Measurements from ENCODE around the gene PTPRN2.

Gene PTPRN2

GRCh38 chr7:157979636-157980340, 607.8 kb downstream of the PTPRN2 start:
- Histone ChIP-seq H3K4ac (ENCODE audit: low read depth, low read length) (no peak overlapping the region), H3K18ac (ENCODE audit: low read length) (no peak overlapping the region), H3K79me2 (ENCODE audit: control insufficient read depth, insufficient read depth, low read length) (no peaks in the 10 kb centered on the region), H2AK5ac (ENCODE audit: low read length) (no peak overlapping the region), H3K4me3 (ENCODE audit: low read length) (no peak overlapping the region), H3K56ac (ENCODE audit: low read length) (no peak overlapping the region), H2BK120ac (ENCODE audit: low read depth, low read length) (no peak overlapping the region), H3K36me3 (ENCODE audit: control insufficient read depth, insufficient read depth, low read length) (no peaks in the 10 kb centered on the region), H3K9ac (ENCODE audit: low read length) (no peak overlapping the region), H3K27me3 (ENCODE audit: insufficient read depth, low read length, poor library complexity) (no peaks in the 10 kb centered on the region), H3K4me2 (ENCODE audit: low read length) (no peak overlapping the region), H2BK5ac (ENCODE audit: low read length) (no peak overlapping the region), H3K79me1 (ENCODE audit: low read length) (no peaks in the 10 kb centered on the region), H4K5ac (ENCODE audit: low read length) (no peak overlapping the region), H2BK15ac (replicated peaks; ENCODE audit: low read depth) (no peak overlapping the region), H3K4me1 (ENCODE audit: control insufficient read depth, low read depth, low read length) (no peaks in the 10 kb centered on the region), H4K8ac (ENCODE audit: low read depth, low read length) (no peak overlapping the region), H3K23ac (ENCODE audit: low read length) (no peak overlapping the region), H3K27ac (ENCODE audit: low read depth, low read length) (no peak overlapping the region)
- DNase-seq = no peak
- WGBS (ENCODE audit: extremely low coverage, insufficient coverage, low lambda C conversion rate) = no CpG with 5 or more reads among the region's 14 CpGs

DNA sequence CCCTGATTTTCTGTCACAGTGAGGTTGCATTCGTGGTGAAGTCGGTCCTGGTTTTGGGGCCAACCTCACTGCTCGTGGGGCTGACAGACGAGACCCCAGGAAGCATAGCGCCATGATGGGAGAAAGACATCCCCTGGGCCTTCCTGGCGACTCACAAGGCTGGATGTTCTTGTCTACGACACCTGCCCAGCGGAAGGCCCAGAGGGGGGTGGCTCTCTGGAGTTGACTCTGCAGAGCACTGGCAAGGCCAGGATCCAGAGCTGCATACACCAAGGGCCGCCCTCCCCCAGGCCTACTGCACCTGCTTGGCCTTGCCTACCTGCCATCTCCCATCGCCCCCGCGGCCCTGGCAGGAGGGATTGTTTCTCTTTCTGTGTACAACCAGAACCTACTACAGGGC, 608.9 kb downstream of the PTPRN2 start:
- Histone ChIP-seq H4K8ac (ENCODE audit: low read depth, low read length) (no peak overlapping the region), H4K5ac (ENCODE audit: low read length) (no peak overlapping the region), H3K27ac (ENCODE audit: low read depth, low read length) (no peak overlapping the region), H3K18ac (ENCODE audit: low read length) (no peak overlapping the region), H3K79me2 (ENCODE audit: control insufficient read depth, insufficient read depth, low read length) (no peaks in the 10 kb centered on the region), H2AK5ac (ENCODE audit: low read length) (no peak overlapping the region), H2BK5ac (ENCODE audit: low read length) (no peak overlapping the region), H3K4me3 (ENCODE audit: low read length) (no peak overlapping the region), H3K4me1 (ENCODE audit: control insufficient read depth, low read depth, low read length) (no peaks in the 10 kb centered on the region), H2BK15ac (replicated peaks; ENCODE audit: low read depth) (no peak overlapping the region), H3K9ac (ENCODE audit: low read length) (no peak overlapping the region), H3K27me3 (ENCODE audit: insufficient read depth, low read length, poor library complexity) (no peaks in the 10 kb centered on the region), H2BK120ac (ENCODE audit: low read depth, low read length) (no peak overlapping the region), H3K36me3 (ENCODE audit: control insufficient read depth, insufficient read depth, low read length) (no peaks in the 10 kb centered on the region), H3K4me2 (ENCODE audit: low read length) (no peak overlapping the region), H3K56ac (ENCODE audit: low read length) (no peak overlapping the region), H3K79me1 (ENCODE audit: low read length) (no peaks in the 10 kb centered on the region), H3K23ac (ENCODE audit: low read length) (no peak overlapping the region), H3K4ac (ENCODE audit: low read depth, low read length) (no peak overlapping the region)
- no CpG with 5 or more reads among the region's 12 CpGs for WGBS (ENCODE audit: extremely low coverage, insufficient coverage, low lambda C conversion rate)
- no peak for DNase-seq

GRCh38 chr7:157977717-157978496, 609.7 kb downstream of the PTPRN2 start:
- no peak for DNase-seq
- no peak overlapping the region for H2BK120ac ChIP-seq (ENCODE audit: low read depth, low read length)
- no peak overlapping the region for H3K9ac ChIP-seq (ENCODE audit: low read length)
- H3K23ac ChIP-seq (ENCODE audit: low read length) = no peak overlapping the region
- H2BK15ac ChIP-seq (replicated peaks; ENCODE audit: low read depth) = no peak overlapping the region
- H3K4me3 ChIP-seq (ENCODE audit: low read length) = no peak overlapping the region
- no peaks in the 10 kb centered on the region for H3K79me2 ChIP-seq (ENCODE audit: control insufficient read depth, insufficient read depth, low read length)
- no peak overlapping the region for H3K27ac ChIP-seq (ENCODE audit: low read depth, low read length)
- no peak overlapping the region for H4K5ac ChIP-seq (ENCODE audit: low read length)
- H3K4me1 ChIP-seq (ENCODE audit: control insufficient read depth, low read depth, low read length) = no peaks in the 10 kb centered on the region
- no peak overlapping the region for H3K56ac ChIP-seq (ENCODE audit: low read length)
- no peak overlapping the region for H2BK5ac ChIP-seq (ENCODE audit: low read length)
- H2AK5ac ChIP-seq (ENCODE audit: low read length) = no peak overlapping the region
- H3K4ac ChIP-seq (ENCODE audit: low read depth, low read length) = no peak overlapping the region
- H4K8ac ChIP-seq (ENCODE audit: low read depth, low read length) = no peak overlapping the region
- no peak overlapping the region for H3K4me2 ChIP-seq (ENCODE audit: low read length)
- H3K79me1 ChIP-seq (ENCODE audit: low read length) = no peaks in the 10 kb centered on the region
- no CpG with 5 or more reads among the region's 20 CpGs for WGBS (ENCODE audit: extremely low coverage, insufficient coverage, low lambda C conversion rate)
- H3K27me3 ChIP-seq (ENCODE audit: insufficient read depth, low read length, poor library complexity) = no peaks in the 10 kb centered on the region
- no peaks in the 10 kb centered on the region for H3K36me3 ChIP-seq (ENCODE audit: control insufficient read depth, insufficient read depth, low read length)
- no peak overlapping the region for H3K18ac ChIP-seq (ENCODE audit: low read length)

GRCh38 chr7:157977306-157977705, 610.3 kb downstream of the PTPRN2 start:
- Histone ChIP-seq H3K23ac (ENCODE audit: low read length) (no peak overlapping the region), H3K56ac (ENCODE audit: low read length) (no peak overlapping the region), H2BK120ac (ENCODE audit: low read depth, low read length) (no peak overlapping the region), H3K27me3 (ENCODE audit: insufficient read depth, low read length, poor library complexity) (no peaks in the 10 kb centered on the region), H2BK15ac (replicated peaks; ENCODE audit: low read depth) (no peak overlapping the region), H3K36me3 (ENCODE audit: control insufficient read depth, insufficient read depth, low read length) (no peaks in the 10 kb centered on the region), H3K27ac (ENCODE audit: low read depth, low read length) (no peak overlapping the region), H3K4me1 (ENCODE audit: control insufficient read depth, low read depth, low read length) (no peaks in the 10 kb centered on the region), H3K4me2 (ENCODE audit: low read length) (no peak overlapping the region), H2BK5ac (ENCODE audit: low read length) (no peak overlapping the region), H2AK5ac (ENCODE audit: low read length) (no peak overlapping the region), H3K79me2 (ENCODE audit: control insufficient read depth, insufficient read depth, low read length) (no peaks in the 10 kb centered on the region), H4K8ac (ENCODE audit: low read depth, low read length) (no peak overlapping the region), H3K18ac (ENCODE audit: low read length) (no peak overlapping the region), H4K5ac (ENCODE audit: low read length) (no peak overlapping the region), H3K9ac (ENCODE audit: low read length) (no peak overlapping the region), H3K4ac (ENCODE audit: low read depth, low read length) (no peak overlapping the region), H3K79me1 (ENCODE audit: low read length) (no peaks in the 10 kb centered on the region), H3K4me3 (ENCODE audit: low read length) (no peak overlapping the region)
- no CpG with 5 or more reads among the region's 5 CpGs for WGBS (ENCODE audit: extremely low coverage, insufficient coverage, low lambda C conversion rate)
- no peak for DNase-seq

DNA sequence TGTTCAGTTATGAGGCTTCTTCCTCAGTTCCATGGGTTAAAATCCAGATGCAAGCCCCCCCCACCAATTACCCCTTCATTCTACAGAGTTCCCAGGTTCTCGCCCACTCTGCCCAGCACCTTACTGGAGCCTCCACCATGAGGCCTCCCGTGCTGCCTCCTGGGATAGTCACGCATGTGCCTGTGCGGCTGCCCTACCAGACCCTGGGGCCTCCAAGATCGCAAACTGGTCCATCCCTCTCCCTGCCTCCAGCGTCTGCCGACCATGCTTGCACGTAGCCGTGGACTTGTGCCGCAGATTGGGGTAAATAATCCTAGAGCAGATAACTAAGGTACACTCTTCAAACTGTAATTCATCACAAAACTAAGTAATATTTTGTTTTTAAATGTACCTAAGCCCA, 611.2 kb downstream of the PTPRN2 start:
- no peak overlapping the region for H2BK120ac ChIP-seq (ENCODE audit: low read depth, low read length)
- DNase-seq = no peak
- no peaks in the 10 kb centered on the region for H3K36me3 ChIP-seq (ENCODE audit: control insufficient read depth, insufficient read depth, low read length)
- no peak overlapping the region for H2BK5ac ChIP-seq (ENCODE audit: low read length)
- H3K23ac ChIP-seq (ENCODE audit: low read length) = no peak overlapping the region
- H3K79me1 ChIP-seq (ENCODE audit: low read length) = no peaks in the 10 kb centered on the region
- no peak overlapping the region for H2BK15ac ChIP-seq (replicated peaks; ENCODE audit: low read depth)
- no peak overlapping the region for H3K9ac ChIP-seq (ENCODE audit: low read length)
- no peak overlapping the region for H2AK5ac ChIP-seq (ENCODE audit: low read length)
- no peak overlapping the region for H3K4me2 ChIP-seq (ENCODE audit: low read length)
- H3K4me1 ChIP-seq (ENCODE audit: control insufficient read depth, low read depth, low read length) = no peaks in the 10 kb centered on the region
- no CpG with 5 or more reads among the region's 10 CpGs for WGBS (ENCODE audit: extremely low coverage, insufficient coverage, low lambda C conversion rate)
- H4K8ac ChIP-seq (ENCODE audit: low read depth, low read length) = no peak overlapping the region
- no peaks in the 10 kb centered on the region for H3K27me3 ChIP-seq (ENCODE audit: insufficient read depth, low read length, poor library complexity)
- no peak overlapping the region for H3K18ac ChIP-seq (ENCODE audit: low read length)
- no peak overlapping the region for H3K4ac ChIP-seq (ENCODE audit: low read depth, low read length)
- no peak overlapping the region for H3K4me3 ChIP-seq (ENCODE audit: low read length)
- H3K79me2 ChIP-seq (ENCODE audit: control insufficient read depth, insufficient read depth, low read length) = no peaks in the 10 kb centered on the region
- no peak overlapping the region for H4K5ac ChIP-seq (ENCODE audit: low read length)
- no peak overlapping the region for H3K56ac ChIP-seq (ENCODE audit: low read length)
- H3K27ac ChIP-seq (ENCODE audit: low read depth, low read length) = no peak overlapping the region
